Vagina (tissue), 2 donors: ENCODE results near the gene ZNF358.
"Not testable (repeated sequence)": the region's sequence is repeated elsewhere in the genome, so short reads cannot be mapped to it uniquely, and the experiment has no call there.

Source experiments
- CTCF ChIP-seq, 3 experiments: fragments of 450-650 bp in 2 of 3; fragments of 200-600 bp in 1 of 3; sonication (generic) in 1 of 3; IDR thresholded peaks; one replicate each; pipeline ENCODE4 v1.5.1; 2017 to 2019; ENCODE audit warnings: antibody characterized with exemption in 3 of 3, mild to moderate bottlenecking in 2 of 3, moderate library complexity in 2 of 3
- POLR2A ChIP-seq, 2 donors: fragments of 450-650 bp; IDR thresholded peaks; one replicate each; pipeline ENCODE4 v1.6.1; 2017; ENCODE audit warnings: antibody characterized with exemption in 2 of 2, mild to moderate bottlenecking in 2 of 2, moderate library complexity in 2 of 2
- POLR2AphosphoS5 ChIP-seq, 2 donors: sonication (generic); formaldehyde crosslinking; IDR thresholded peaks; one replicate each; pipeline ENCODE4 v1.9.0; 2017; ENCODE audit warnings: antibody characterized with exemption in 2 of 2, mild to moderate bottlenecking in 2 of 2, low read depth in 1 of 2; ENCODE audit not compliant: insufficient read depth in 1 of 2

- TF ChIP-seq CTCF (IDR thresholded peaks at IDR 0.05); POLR2A (IDR thresholded peaks at IDR 0.05); POLR2AphosphoS5 (IDR thresholded peaks at IDR 0.05; ENCODE audit: insufficient read depth in 1 of 2, low read depth in 1 of 2): not testable (repeated sequence)
Observed at GRCh38 chr19:7538990-7539389, 23.1 kb downstream of the ZNF358 start.
